ENCODE data around the gene GFRA1. TPM values are rescaled to one million over a fixed set of nuclear protein-coding genes. Genes with fewer than 3 reads are reported as not detected.

Gene GFRA1
- total and polyA plus RNA-seq, 2 of the 8 experiments (the other 6 are each of a cell fraction or from before 2014, with no cell fraction given), result 1.1 to 2.0 TPM

DNA sequence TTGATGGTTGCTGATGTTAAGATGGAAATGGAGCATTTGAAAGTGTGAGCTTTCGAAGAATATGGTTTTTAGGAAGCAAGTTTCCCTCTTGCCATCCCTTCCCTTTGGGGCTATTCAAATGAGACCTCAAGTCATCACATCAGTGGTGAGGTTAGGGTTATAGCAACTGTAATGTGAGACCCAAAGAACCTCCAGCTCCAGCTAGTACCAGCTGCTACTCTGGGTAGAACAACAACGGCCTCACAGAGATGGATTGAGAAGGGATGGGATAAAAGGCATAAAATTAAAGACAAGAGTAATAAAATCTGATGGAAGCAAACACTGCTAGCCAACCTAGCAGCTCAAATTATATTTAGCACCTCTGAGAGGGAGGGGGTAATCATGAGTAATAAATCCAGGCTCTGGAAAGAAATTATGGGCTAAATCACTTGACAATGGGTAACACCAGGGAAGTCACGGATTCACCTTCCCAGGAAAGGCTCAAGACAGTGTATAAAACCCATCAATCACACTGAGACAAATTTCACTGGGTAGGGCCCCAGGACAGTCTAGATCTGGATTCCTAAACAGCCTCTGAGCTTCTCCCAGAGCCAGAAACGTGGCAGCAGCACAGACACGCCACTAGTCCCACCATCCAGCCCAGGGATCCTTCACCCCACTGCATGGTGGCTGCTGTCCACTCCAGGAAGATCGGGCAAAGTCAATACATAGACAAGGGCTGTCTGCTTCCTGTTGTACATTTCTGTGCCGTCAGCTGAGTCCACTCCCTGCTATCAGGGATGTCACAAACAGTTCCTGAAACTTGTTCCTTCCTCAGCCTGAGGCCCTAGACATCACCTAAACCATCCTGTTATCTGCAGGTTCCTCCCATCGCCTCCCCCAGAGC, 151.1 kb downstream of the GFRA1 start:
- no peaks in the 10 kb centered on the region for H3K36me3 ChIP-seq (ENCODE audit: control insufficient read depth in 2 of 4, insufficient read depth in 4 of 4, low read length in 3 of 4)
- H3K9ac ChIP-seq (replicated peaks in 1 of 4; ENCODE audit: extremely low read depth in 1 of 4, low read depth in 3 of 4, low read length in 3 of 4), result no peak overlapping the region
- no peaks in the 10 kb centered on the region for H3K79me1 ChIP-seq (ENCODE audit: low read depth, low read length)
- H3K4me1 ChIP-seq (replicated peaks in 1 of 4; ENCODE audit: control insufficient read depth in 3 of 4, insufficient read depth in 4 of 4, low read length in 3 of 4), result peaks cover 0 to 10% (median 3%) of the 10 kb centered on the region in 4 experiments; a peak in 3 of 7 replicates
- H2BK5ac ChIP-seq (ENCODE audit: low read depth, low read length), result no peak overlapping the region
- H3K9me3 ChIP-seq (ENCODE audit: insufficient read depth in 2 of 2, low read depth in 1 of 2, low read length in 1 of 2), result no peaks in the 10 kb centered on the region
- no peak overlapping the region; the same call in 1 of the 2 replicates for H2BK20ac ChIP-seq (ENCODE audit: low read length)
- no peak overlapping the region for H3K4me2 ChIP-seq (ENCODE audit: insufficient read depth in 1 of 2, low read depth in 2 of 2, low read length in 2 of 2)
- H3K14ac ChIP-seq (ENCODE audit: insufficient read length), result no peak overlapping the region
- no peak overlapping the region for H3K18ac ChIP-seq (ENCODE audit: extremely low read depth, low read length)
- no peak overlapping the region for H2BK12ac ChIP-seq (ENCODE audit: low read depth, low read length)
- H2AK5ac ChIP-seq (ENCODE audit: low read depth, low read length), result no peak overlapping the region
- FAIRE-seq (no peak), DNase-seq (ENCODE audit: low read depth in 1 of 2, low spot score in 2 of 2) (no peak)
- ChIA-PET CTCF (ENCODE audit: partially characterized antibody) (interaction anchor here (0.6 to 4.9 kb wide), 47 partner anchors 8 to 418 kb away, joined by 3 to 60 read pairs (median 4); no protein-coding TSS in a partner anchor), POLR2A (ENCODE audit: partially characterized antibody) (no interaction called here)
- H2AFZ ChIP-seq (ENCODE audit: low read length), result no peak overlapping the region
- H3K79me2 ChIP-seq (ENCODE audit: control insufficient read depth in 1 of 2, insufficient read depth in 2 of 2, low read length in 2 of 2), result no peaks in the 10 kb centered on the region
- H4K8ac ChIP-seq (ENCODE audit: extremely low read depth, insufficient read depth, low read length), result no peak overlapping the region
- H3K27me3 ChIP-seq (replicated peaks in 1 of 4; ENCODE audit: control insufficient read depth in 3 of 4, extremely low read depth in 1 of 4, insufficient read depth in 3 of 4, low read length in 3 of 4), result peaks cover 0 to 7% (median 6%) of the 10 kb centered on the region in 4 experiments; a peak in 4 of 7 replicates
- H2BK15ac ChIP-seq (ENCODE audit: low read length), result no peak overlapping the region
- no peak overlapping the region for H4K5ac ChIP-seq (ENCODE audit: insufficient read length, low read depth, low read length)
- H4K91ac ChIP-seq (replicated peaks; ENCODE audit: insufficient read length, low read length), result no peak overlapping the region
- WGBS, 2 experiments (ENCODE audit: extremely low coverage in 1 of 2, insufficient coverage in 1 of 2, insufficient read length in 1 of 2, insufficient replicate concordance in 2 of 2, low coverage in 1 of 2, low lambda C conversion rate in 2 of 2, missing lambda C conversion rate in 1 of 2), result 93% methylated on average over 8 of the region's 8 CpGs; no CpG with 5 or more reads in 1 of the 2 experiments
- no peak overlapping the region for H3K4ac ChIP-seq (replicated peaks; ENCODE audit: insufficient read length, low read depth, low read length)
- H3K56ac ChIP-seq (replicated peaks; ENCODE audit: insufficient read length, low read depth, low read length), result no peak overlapping the region
- H2BK120ac ChIP-seq (replicated peaks; ENCODE audit: low read depth, low read length), result no peak overlapping the region
- no peak overlapping the region for H3K27ac ChIP-seq (ENCODE audit: low read depth, low read length)
- no peaks in the 10 kb centered on the region; the same call in 1 of the 2 replicates for H3K23me2 ChIP-seq (ENCODE audit: low read depth, low read length)
- no peak overlapping the region for H3K23ac ChIP-seq (ENCODE audit: insufficient read length)
- no peak overlapping the region for H3K4me3 ChIP-seq (ENCODE audit: extremely low read depth in 1 of 4, insufficient read depth in 2 of 4, low read depth in 3 of 4, low read length in 4 of 4)
- H4K20me1 ChIP-seq (replicated peaks in 1 of 2; ENCODE audit: control insufficient read depth in 1 of 2, insufficient read depth in 2 of 2, low read length in 2 of 2), result no peaks in the 10 kb centered on the region
- TF ChIP-seq SAP30 (IDR thresholded peaks at IDR 0.05; ENCODE audit: insufficient read depth, insufficient replicate concordance, low read length) (no peak), POLR2A (IDR thresholded peaks at IDR 0.05; ENCODE audit: control extremely low read depth in 1 of 2, low read depth in 2 of 2, low read length in 2 of 2) (no peak), EGR1 (IDR thresholded peaks at IDR 0.05; ENCODE audit: borderline replicate concordance, low read depth, low read length) (no peak), KDM4A (IDR thresholded peaks at IDR 0.05; ENCODE audit: low read depth, low read length, severe bottlenecking) (no peak), RFX5 (IDR thresholded peaks at IDR 0.05; ENCODE audit: borderline replicate concordance, low read depth, low read length) (no peak), CBX5 (IDR thresholded peaks at IDR 0.05; ENCODE audit: low read depth, low read length) (no peak), HDAC6 (IDR thresholded peaks at IDR 0.05; ENCODE audit: low read depth, low read length) (no peak), TAF1 (IDR thresholded peaks at IDR 0.05; ENCODE audit: low read depth, low read length) (no peak), TEAD4 (IDR thresholded peaks at IDR 0.05; ENCODE audit: low read depth, low read length) (no peak)
- TF ChIP-seq, protein P1, sequence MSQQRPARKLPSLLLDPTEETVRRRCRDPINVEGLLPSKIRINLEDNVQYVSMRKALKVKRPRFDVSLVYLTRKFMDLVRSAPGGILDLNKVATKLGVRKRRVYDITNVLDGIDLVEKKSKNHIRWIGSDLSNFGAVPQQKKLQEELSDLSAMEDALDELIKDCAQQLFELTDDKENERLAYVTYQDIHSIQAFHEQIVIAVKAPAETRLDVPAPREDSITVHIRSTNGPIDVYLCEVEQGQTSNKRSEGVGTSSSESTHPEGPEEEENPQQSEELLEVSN (IDR thresholded peaks at IDR 0.05), result no peak
